NB4 (cell line): ENCODE measurements around the gene ZNF37A.
"Not testable (repeated sequence)": the region's sequence is repeated elsewhere in the genome, so short reads cannot be mapped to it uniquely, and the experiment has no call there.

ENCODE experiments used
- MYC ChIP-seq: IDR thresholded peaks from 2 replicates; pipeline ENCODE4 v1.6.1; 2011; ENCODE audit warnings: low read depth, low read length
- TF ChIP-seq, protein P1 (sequence below): IDR thresholded peaks from one replicate; pipeline ENCODE4 v1.5.1; 2012; ENCODE audit warnings: low read depth, low read length
- TF ChIP-seq, protein P2 (sequence below): IDR thresholded peaks from 2 replicates; pipeline ENCODE4 v1.6.1; 2011; ENCODE audit warnings: low read depth, low read length

DNA sequence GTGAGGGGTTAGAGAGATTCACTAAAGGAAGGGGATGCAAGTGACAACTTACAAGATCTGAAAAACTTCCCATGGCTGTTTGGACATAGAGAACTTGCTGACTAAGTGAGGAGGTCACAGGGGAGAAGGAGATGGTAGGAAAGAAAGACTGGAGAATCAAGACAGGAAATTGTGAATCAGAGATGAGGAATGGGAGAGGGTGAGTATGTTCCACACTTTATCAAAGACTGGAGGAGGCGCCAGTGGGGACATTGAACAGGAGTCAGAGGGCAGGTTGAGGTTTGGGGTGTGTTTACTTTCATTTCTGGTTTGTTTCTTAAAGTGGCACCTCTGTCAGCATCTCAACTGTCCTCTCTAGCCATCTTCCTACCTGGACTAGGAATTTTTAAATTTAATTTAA is 24.5 kb upstream of the ZNF37A start:
- TF ChIP-seq, protein P1, sequence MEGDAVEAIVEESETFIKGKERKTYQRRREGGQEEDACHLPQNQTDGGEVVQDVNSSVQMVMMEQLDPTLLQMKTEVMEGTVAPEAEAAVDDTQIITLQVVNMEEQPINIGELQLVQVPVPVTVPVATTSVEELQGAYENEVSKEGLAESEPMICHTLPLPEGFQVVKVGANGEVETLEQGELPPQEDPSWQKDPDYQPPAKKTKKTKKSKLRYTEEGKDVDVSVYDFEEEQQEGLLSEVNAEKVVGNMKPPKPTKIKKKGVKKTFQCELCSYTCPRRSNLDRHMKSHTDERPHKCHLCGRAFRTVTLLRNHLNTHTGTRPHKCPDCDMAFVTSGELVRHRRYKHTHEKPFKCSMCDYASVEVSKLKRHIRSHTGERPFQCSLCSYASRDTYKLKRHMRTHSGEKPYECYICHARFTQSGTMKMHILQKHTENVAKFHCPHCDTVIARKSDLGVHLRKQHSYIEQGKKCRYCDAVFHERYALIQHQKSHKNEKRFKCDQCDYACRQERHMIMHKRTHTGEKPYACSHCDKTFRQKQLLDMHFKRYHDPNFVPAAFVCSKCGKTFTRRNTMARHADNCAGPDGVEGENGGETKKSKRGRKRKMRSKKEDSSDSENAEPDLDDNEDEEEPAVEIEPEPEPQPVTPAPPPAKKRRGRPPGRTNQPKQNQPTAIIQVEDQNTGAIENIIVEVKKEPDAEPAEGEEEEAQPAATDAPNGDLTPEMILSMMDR = not testable (repeated sequence)
- TF ChIP-seq, protein P2, sequence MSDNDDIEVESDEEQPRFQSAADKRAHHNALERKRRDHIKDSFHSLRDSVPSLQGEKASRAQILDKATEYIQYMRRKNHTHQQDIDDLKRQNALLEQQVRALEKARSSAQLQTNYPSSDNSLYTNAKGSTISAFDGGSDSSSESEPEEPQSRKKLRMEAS = not testable (repeated sequence)
- TF ChIP-seq MYC = not testable (repeated sequence)
